HG02759 (cell line): ENCODE results near the gene ATAD3A.
A peak's percentile ranks its signal among the peaks of the same experiment; 100 is the strongest.
"Not testable (repeated sequence)": the region's sequence is repeated elsewhere in the genome, so short reads cannot be mapped to it uniquely, and the experiment has no call there.

ENCODE experiments used
- ATAC-seq: cut with Tn5 transposase; IDR thresholded peaks from one replicate; pipeline ENCODE4 v1.9.1; 2021; ENCODE audit warnings: mild to moderate bottlenecking, moderate library complexity; ENCODE audit not compliant: unreplicated experiment

ATAD3A gene

GRCh38 chr1:1552263-1552639 lies 40.3 kb downstream of the ATAD3A start:
- no peak for ATAC-seq

- no peak for ATAC-seq
Observed at GRCh38 chr1:1553821-1554494, 42.0 kb downstream of the ATAD3A start.

GRCh38 chr1:1554550-1554925 lies 42.6 kb downstream of the ATAD3A start:
- ATAC-seq: no peak

- ATAC-seq: no peak
Observed at GRCh38 chr1:1554926-1555915, 43.3 kb downstream of the ATAD3A start.

GRCh38 chr1:1556505-1556904 lies 44.5 kb downstream of the ATAD3A start:
- ATAC-seq: no peak

- not testable (repeated sequence) for ATAC-seq
Observed at GRCh38 chr1:1556961-1557360, 45.0 kb downstream of the ATAD3A start.

- ATAC-seq: not testable (repeated sequence)
Observed at GRCh38 chr1:1557688-1558087, 45.7 kb downstream of the ATAD3A start.

- ATAC-seq: no peak
Observed at GRCh38 chr1:1558591-1558990, 46.6 kb downstream of the ATAD3A start.

GRCh38 chr1:1559066-1559465 lies 47.1 kb downstream of the ATAD3A start:
- no peak for ATAC-seq

- ATAC-seq: no peak
Observed at GRCh38 chr1:1560178-1560577, 48.2 kb downstream of the ATAD3A start.

GRCh38 chr1:1561801-1562470 lies 50.0 kb downstream of the ATAD3A start:
- ATAC-seq: no peak

- no peak for ATAC-seq
Observed at GRCh38 chr1:1562556-1563195, 50.7 kb downstream of the ATAD3A start.

GRCh38 chr1:1563688-1564087 lies 51.7 kb downstream of the ATAD3A start:
- ATAC-seq: no peak

- ATAC-seq: no peak
Observed at GRCh38 chr1:1564268-1564667, 52.3 kb downstream of the ATAD3A start.

- no peak for ATAC-seq
Observed at GRCh38 chr1:1565340-1565739, 53.4 kb downstream of the ATAD3A start.

GRCh38 chr1:1567152-1567875 lies 55.4 kb downstream of the ATAD3A start:
- ATAC-seq: no peak

GRCh38 chr1:1567891-1568291 lies 55.9 kb downstream of the ATAD3A start:
- ATAC-seq: no peak

GRCh38 chr1:1569341-1569740 lies 57.4 kb downstream of the ATAD3A start:
- no peak for ATAC-seq

GRCh38 chr1:1573843-1574720 lies 62.1 kb downstream of the ATAD3A start:
- peak; percentile 79 for ATAC-seq
